ENCODE data around the gene TXNDC12.

The TXNDC12 gene

DNA sequence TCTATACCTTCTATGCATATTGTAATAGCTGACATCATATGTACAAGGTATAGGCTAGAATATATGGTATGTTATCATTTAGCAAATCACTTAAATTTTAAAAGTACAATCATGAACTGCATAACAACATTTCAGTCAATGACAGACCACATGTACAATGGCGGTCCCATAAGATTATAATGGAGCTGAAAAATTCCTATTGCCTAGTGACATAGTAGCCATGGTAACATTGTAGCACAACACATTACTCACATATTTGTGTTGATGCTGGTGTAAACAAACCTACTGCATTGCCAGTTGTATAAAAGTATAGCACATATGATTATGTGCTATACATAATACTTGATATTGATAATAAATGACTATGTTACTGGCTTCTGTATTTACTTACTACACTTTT, 73.4 kb downstream of the TXNDC12 start:
- no peaks in the 10 kb centered on the region for H3K36me3 ChIP-seq (ENCODE audit: insufficient read depth, low read length)
- no peaks in the 10 kb centered on the region for H3F3A ChIP-seq (ENCODE audit: insufficient read depth, low read length)
- H3K4me3 ChIP-seq (ENCODE audit: low read depth, low read length, poor library complexity, severe bottlenecking), result no peak overlapping the region
- H3K9ac ChIP-seq (ENCODE audit: low read length), result no peak overlapping the region
- no peak for TF ChIP-seq EZH2 (IDR thresholded peaks at IDR 0.05; ENCODE audit: borderline replicate concordance, low read length)
- TF ChIP-seq, protein P1, sequence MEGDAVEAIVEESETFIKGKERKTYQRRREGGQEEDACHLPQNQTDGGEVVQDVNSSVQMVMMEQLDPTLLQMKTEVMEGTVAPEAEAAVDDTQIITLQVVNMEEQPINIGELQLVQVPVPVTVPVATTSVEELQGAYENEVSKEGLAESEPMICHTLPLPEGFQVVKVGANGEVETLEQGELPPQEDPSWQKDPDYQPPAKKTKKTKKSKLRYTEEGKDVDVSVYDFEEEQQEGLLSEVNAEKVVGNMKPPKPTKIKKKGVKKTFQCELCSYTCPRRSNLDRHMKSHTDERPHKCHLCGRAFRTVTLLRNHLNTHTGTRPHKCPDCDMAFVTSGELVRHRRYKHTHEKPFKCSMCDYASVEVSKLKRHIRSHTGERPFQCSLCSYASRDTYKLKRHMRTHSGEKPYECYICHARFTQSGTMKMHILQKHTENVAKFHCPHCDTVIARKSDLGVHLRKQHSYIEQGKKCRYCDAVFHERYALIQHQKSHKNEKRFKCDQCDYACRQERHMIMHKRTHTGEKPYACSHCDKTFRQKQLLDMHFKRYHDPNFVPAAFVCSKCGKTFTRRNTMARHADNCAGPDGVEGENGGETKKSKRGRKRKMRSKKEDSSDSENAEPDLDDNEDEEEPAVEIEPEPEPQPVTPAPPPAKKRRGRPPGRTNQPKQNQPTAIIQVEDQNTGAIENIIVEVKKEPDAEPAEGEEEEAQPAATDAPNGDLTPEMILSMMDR (IDR thresholded peaks at IDR 0.05; ENCODE audit: low read length), result no peak
- H3K9me2 ChIP-seq (ENCODE audit: low read depth, low read length), result no peaks in the 10 kb centered on the region
- no peak overlapping the region for H2AFZ ChIP-seq (ENCODE audit: low read length)
- H3K27ac ChIP-seq (ENCODE audit: low read depth, low read length, poor library complexity, severe bottlenecking), result no peak overlapping the region
- no peaks in the 10 kb centered on the region for H3K4me1 ChIP-seq (ENCODE audit: insufficient read depth, low read length, severe bottlenecking)
- no peaks in the 10 kb centered on the region for H3K79me2 ChIP-seq (ENCODE audit: insufficient read depth, low read length)
- H3K4me2 ChIP-seq (ENCODE audit: low read length), result no peak overlapping the region
- no peaks in the 10 kb centered on the region for H3K9me3 ChIP-seq (ENCODE audit: low read length)
- no peaks in the 10 kb centered on the region for H4K20me1 ChIP-seq (ENCODE audit: insufficient read depth, low read length)
- no peaks in the 10 kb centered on the region for H3K27me3 ChIP-seq (ENCODE audit: insufficient read depth, low read length)

DNA sequence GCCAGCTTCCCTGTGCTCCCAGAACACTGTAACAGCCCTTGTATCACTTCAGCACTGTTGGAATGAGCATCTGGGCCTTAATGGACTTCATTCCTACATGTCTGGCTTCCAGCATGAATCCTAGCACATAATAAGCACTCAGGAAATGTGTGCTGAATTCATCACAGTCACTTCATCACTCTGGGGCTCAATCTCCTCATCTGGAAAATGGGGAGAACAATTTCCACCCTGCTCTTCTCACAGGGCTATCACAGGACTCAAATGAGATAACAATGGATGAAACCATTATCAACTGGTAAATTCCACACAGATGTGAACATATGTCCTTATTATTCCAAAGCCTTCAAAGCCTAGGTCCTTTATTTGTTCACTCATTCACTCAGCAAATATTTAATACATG, 76.9 kb downstream of the TXNDC12 start:
- H3K4me2 ChIP-seq (ENCODE audit: low read length), result no peak overlapping the region
- H3F3A ChIP-seq (ENCODE audit: insufficient read depth, low read length), result no peaks in the 10 kb centered on the region
- no peaks in the 10 kb centered on the region for H3K79me2 ChIP-seq (ENCODE audit: insufficient read depth, low read length)
- no peaks in the 10 kb centered on the region for H3K9me3 ChIP-seq (ENCODE audit: low read length)
- H4K20me1 ChIP-seq (ENCODE audit: insufficient read depth, low read length), result no peaks in the 10 kb centered on the region
- H3K4me1 ChIP-seq (ENCODE audit: insufficient read depth, low read length, severe bottlenecking), result peaks cover 3% of the 10 kb centered on the region
- H3K4me3 ChIP-seq (ENCODE audit: low read depth, low read length, poor library complexity, severe bottlenecking), result no peak overlapping the region
- TF ChIP-seq EZH2 (IDR thresholded peaks at IDR 0.05; ENCODE audit: borderline replicate concordance, low read length), result no peak
- TF ChIP-seq, protein P1 (IDR thresholded peaks at IDR 0.05; ENCODE audit: low read length), result no peak
- H2AFZ ChIP-seq (ENCODE audit: low read length), result no peak overlapping the region
- no peaks in the 10 kb centered on the region for H3K9me2 ChIP-seq (ENCODE audit: low read depth, low read length)
- no peaks in the 10 kb centered on the region for H3K36me3 ChIP-seq (ENCODE audit: insufficient read depth, low read length)
- no peaks in the 10 kb centered on the region for H3K27me3 ChIP-seq (ENCODE audit: insufficient read depth, low read length)
- no peak overlapping the region for H3K9ac ChIP-seq (ENCODE audit: low read length)
- H3K27ac ChIP-seq (ENCODE audit: low read depth, low read length, poor library complexity, severe bottlenecking), result no peak overlapping the region

DNA sequence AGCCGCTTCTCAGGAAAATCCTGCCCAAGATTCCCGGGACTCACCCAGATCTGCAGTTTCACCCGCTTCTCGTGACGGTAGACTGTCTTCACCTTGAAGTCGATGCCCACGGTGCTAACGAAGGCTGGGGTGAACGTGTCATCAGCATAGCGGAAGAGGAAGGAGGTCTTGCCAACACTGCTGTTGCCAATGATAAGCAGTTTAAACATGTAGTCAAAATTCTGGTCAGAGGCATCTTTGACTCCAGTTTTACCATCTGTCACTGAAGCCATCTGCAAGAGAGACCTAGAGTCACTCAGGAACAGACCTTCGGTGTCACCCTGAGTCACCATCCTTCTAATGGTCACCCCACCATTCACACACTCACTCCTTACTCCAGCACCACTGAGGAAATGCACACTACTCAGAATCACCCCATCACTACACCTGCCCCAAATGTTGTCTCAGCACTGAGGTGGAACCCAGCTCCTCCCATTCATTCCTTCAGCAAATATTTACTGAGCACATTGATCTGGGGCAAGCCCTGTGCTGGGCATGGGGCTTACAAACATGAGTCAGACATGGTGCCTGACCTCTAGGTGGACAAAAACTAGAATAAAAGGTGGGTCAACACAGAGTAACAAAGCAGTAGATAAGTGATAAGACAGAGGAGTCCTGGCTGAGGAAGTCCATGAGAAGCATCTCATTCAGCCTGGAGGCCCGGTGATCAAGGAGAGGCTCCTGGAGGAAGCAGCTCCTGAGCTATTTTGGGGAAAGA, 78.0 kb downstream of the TXNDC12 start:
- Histone ChIP-seq H3K4me2 (ENCODE audit: low read length) (no peak overlapping the region), H3K9ac (ENCODE audit: low read length) (no peak overlapping the region), H3K27ac (ENCODE audit: low read depth, low read length, poor library complexity, severe bottlenecking) (no peak overlapping the region), H3K36me3 (ENCODE audit: insufficient read depth, low read length) (no peaks in the 10 kb centered on the region), H3K27me3 (ENCODE audit: insufficient read depth, low read length) (no peaks in the 10 kb centered on the region), H3K4me1 (ENCODE audit: insufficient read depth, low read length, severe bottlenecking) (peaks cover 3% of the 10 kb centered on the region), H3K79me2 (ENCODE audit: insufficient read depth, low read length) (no peaks in the 10 kb centered on the region), H3K4me3 (ENCODE audit: low read depth, low read length, poor library complexity, severe bottlenecking) (no peak overlapping the region), H2AFZ (ENCODE audit: low read length) (no peak overlapping the region), H4K20me1 (ENCODE audit: insufficient read depth, low read length) (no peaks in the 10 kb centered on the region), H3F3A (ENCODE audit: insufficient read depth, low read length) (no peaks in the 10 kb centered on the region), H3K9me2 (ENCODE audit: low read depth, low read length) (no peaks in the 10 kb centered on the region), H3K9me3 (ENCODE audit: low read length) (no peaks in the 10 kb centered on the region)
- no peak for TF ChIP-seq EZH2 (IDR thresholded peaks at IDR 0.05; ENCODE audit: borderline replicate concordance, low read length)
- TF ChIP-seq, protein P1 (IDR thresholded peaks at IDR 0.05; ENCODE audit: low read length), result no peak

All from OCI-LY1 (cell line).